ENCODE results near the gene SCGB3A2. TPM values are rescaled to one million over a fixed set of nuclear protein-coding genes. Genes with fewer than 3 reads are reported as not detected.

Gene SCGB3A2
- not detected for total RNA-seq
- long read RNA-seq, donor 1, result 0 reads
- long read RNA-seq, donor 2, result 0 reads

GRCh38 chr5:147878066-147878759, at the start of gene SCGB3A2:
Gene SCGB3A2 (plus strand): TSS chr5:147878711. CDS start chr5:147878804, 93 bp downstream.
- intact Hi-C loops (cut with DNase I), result no loop called here

GRCh38 chr5:147830035-147830434, 48.5 kb upstream of the SCGB3A2 start:
- DNase-seq (ENCODE audit: low spot score), result no peak
- intact Hi-C loops (cut with DNase I), result no loop called here

More at GRCh38 chr5:147878066-147878759, at the start of gene SCGB3A2:
- DNase-seq (ENCODE audit: low spot score), result no peak

- no peak for DNase-seq (ENCODE audit: low spot score)
- intact Hi-C loops (cut with DNase I), result no loop called here
Observed at GRCh38 chr5:147831465-147831864, 47.0 kb upstream of the SCGB3A2 start, which contains the start of gene SPINK1. Gene SPINK1 (minus strand): TSS chr5:147831671. CDS start chr5:147831577, 94 bp downstream.

- intact Hi-C loops (cut with DNase I), result no loop called here
- no peak for DNase-seq (ENCODE audit: low spot score)
Observed at GRCh38 chr5:147832541-147832940, 46.0 kb upstream of the SCGB3A2 start.

GRCh38 chr5:147835386-147835798, 43.1 kb upstream of the SCGB3A2 start:
- DNase-seq (ENCODE audit: low spot score), result no peak
- intact Hi-C loops (cut with DNase I), result no loop called here

GRCh38 chr5:147836439-147836838, 42.1 kb upstream of the SCGB3A2 start:
- intact Hi-C loops (cut with DNase I), result no loop called here
- DNase-seq (ENCODE audit: low spot score), result no peak

GRCh38 chr5:147842869-147843268, 35.6 kb upstream of the SCGB3A2 start:
- DNase-seq (ENCODE audit: low spot score), result no peak
- intact Hi-C loops (cut with DNase I), result no loop called here

GRCh38 chr5:147844846-147845245, 33.7 kb upstream of the SCGB3A2 start:
- no peak for DNase-seq (ENCODE audit: low spot score)
- intact Hi-C loops (cut with DNase I), result no loop called here

GRCh38 chr5:147845618-147846017, 32.9 kb upstream of the SCGB3A2 start:
- intact Hi-C loops (cut with DNase I), result no loop called here
- DNase-seq (ENCODE audit: low spot score), result no peak

- DNase-seq (ENCODE audit: low spot score), result no peak
- intact Hi-C loops (cut with DNase I), result no loop called here
Observed at GRCh38 chr5:147849226-147849625, 29.3 kb upstream of the SCGB3A2 start.

- no peak for DNase-seq (ENCODE audit: low spot score)
- intact Hi-C loops (cut with DNase I), result no loop called here
Observed at GRCh38 chr5:147851578-147851977, 26.9 kb upstream of the SCGB3A2 start.

- no peak for DNase-seq (ENCODE audit: low spot score)
- intact Hi-C loops (cut with DNase I), result no loop called here
Observed at GRCh38 chr5:147852365-147852764, 26.1 kb upstream of the SCGB3A2 start.

GRCh38 chr5:147853372-147853987, 25.0 kb upstream of the SCGB3A2 start:
- intact Hi-C loops (cut with DNase I), result no loop called here
- no peak for DNase-seq (ENCODE audit: low spot score)

- intact Hi-C loops (cut with DNase I), result no loop called here
- DNase-seq (ENCODE audit: low spot score), result no peak
Observed at GRCh38 chr5:147854331-147854730, 24.2 kb upstream of the SCGB3A2 start.

- no peak for DNase-seq (ENCODE audit: low spot score)
- intact Hi-C loops (cut with DNase I), result no loop called here
Observed at GRCh38 chr5:147854894-147855773, 23.4 kb upstream of the SCGB3A2 start.

- no peak for DNase-seq (ENCODE audit: low spot score)
- intact Hi-C loops (cut with DNase I), result no loop called here
Observed at GRCh38 chr5:147855774-147856069, 22.8 kb upstream of the SCGB3A2 start.

GRCh38 chr5:147856801-147857200, 21.7 kb upstream of the SCGB3A2 start:
- DNase-seq (ENCODE audit: low spot score), result no peak
- intact Hi-C loops (cut with DNase I), result no loop called here

GRCh38 chr5:147857302-147858129, 21.0 kb upstream of the SCGB3A2 start:
- DNase-seq (ENCODE audit: low spot score), result no peak
- intact Hi-C loops (cut with DNase I), result no loop called here

GRCh38 chr5:147858565-147858964, 19.9 kb upstream of the SCGB3A2 start:
- DNase-seq (ENCODE audit: low spot score), result no peak
- intact Hi-C loops (cut with DNase I), result no loop called here

Data from posterior vena cava (tissue), 2 donors.